Activated gamma-delta T cell treated with Interleukin-2 at 50 U/mL for 16 hours (primary cell): Measurements from ENCODE around the gene KLHL29.

Experiments
- DNase-seq: peaks from one replicate; pipeline ENCODE4 v3.0.0-alpha.2; 2020

KLHL29 gene

GRCh38 chr2:23622466-23622865 lies 237.5 kb downstream of the KLHL29 start:
- DNase-seq, result no peak

GRCh38 chr2:23622966-23623675 lies 238.1 kb downstream of the KLHL29 start:
- no peak for DNase-seq

GRCh38 chr2:23624378-23624777 lies 239.4 kb downstream of the KLHL29 start:
- DNase-seq, result no peak

GRCh38 chr2:23624915-23625314 lies 239.9 kb downstream of the KLHL29 start:
- DNase-seq, result no peak

- DNase-seq, result no peak
Measured at GRCh38 chr2:23625726-23626125, 240.7 kb downstream of the KLHL29 start.

GRCh38 chr2:23626701-23627230 lies 241.8 kb downstream of the KLHL29 start:
- DNase-seq, result no peak

GRCh38 chr2:23627236-23628009 lies 242.4 kb downstream of the KLHL29 start:
- DNase-seq, result no peak

GRCh38 chr2:23628926-23629771 lies 244.2 kb downstream of the KLHL29 start:
- DNase-seq, result no peak

GRCh38 chr2:23629772-23630480 lies 244.9 kb downstream of the KLHL29 start:
- DNase-seq, result no peak

- DNase-seq, result no peak
Measured at GRCh38 chr2:23630961-23631360, 246.0 kb downstream of the KLHL29 start.

- DNase-seq, result no peak
Measured at GRCh38 chr2:23631389-23631788, 246.4 kb downstream of the KLHL29 start.

- DNase-seq, result no peak
Measured at GRCh38 chr2:23632386-23632785, 247.4 kb downstream of the KLHL29 start.

GRCh38 chr2:23632831-23633395 lies 247.9 kb downstream of the KLHL29 start:
- no peak for DNase-seq

GRCh38 chr2:23633966-23634365 lies 249.0 kb downstream of the KLHL29 start:
- DNase-seq, result no peak

- no peak for DNase-seq
Measured at GRCh38 chr2:23635442-23636340, 250.7 kb downstream of the KLHL29 start.

- DNase-seq, result no peak
Measured at GRCh38 chr2:23636426-23636825, 251.4 kb downstream of the KLHL29 start.

- DNase-seq, result no peak
Measured at GRCh38 chr2:23637011-23637778, 252.2 kb downstream of the KLHL29 start.

GRCh38 chr2:23639406-23639982 lies 254.5 kb downstream of the KLHL29 start:
- no peak for DNase-seq

- no peak for DNase-seq
Measured at GRCh38 chr2:23640711-23641110, 255.7 kb downstream of the KLHL29 start.

GRCh38 chr2:23642516-23642915 lies 257.5 kb downstream of the KLHL29 start:
- no peak for DNase-seq
